Measurements from ENCODE around the gene WNT2. TPM values are rescaled to one million over a fixed set of nuclear protein-coding genes. Genes with fewer than 3 reads are reported as not detected.

WNT2 gene
- total RNA-seq = not detected

- H3K4me1 ChIP-seq = peaks cover 0 to 22% (median 0%) of the 10 kb centered on the region in 4 donors
- DNase-seq = no peak
- H3K36me3 ChIP-seq = no peaks in the 10 kb centered on the region
- no peaks in the 10 kb centered on the region for H3K9me3 ChIP-seq
- TF ChIP-seq POLR2A (IDR thresholded peaks at IDR 0.05) = no peak
- TF ChIP-seq, protein P1, sequence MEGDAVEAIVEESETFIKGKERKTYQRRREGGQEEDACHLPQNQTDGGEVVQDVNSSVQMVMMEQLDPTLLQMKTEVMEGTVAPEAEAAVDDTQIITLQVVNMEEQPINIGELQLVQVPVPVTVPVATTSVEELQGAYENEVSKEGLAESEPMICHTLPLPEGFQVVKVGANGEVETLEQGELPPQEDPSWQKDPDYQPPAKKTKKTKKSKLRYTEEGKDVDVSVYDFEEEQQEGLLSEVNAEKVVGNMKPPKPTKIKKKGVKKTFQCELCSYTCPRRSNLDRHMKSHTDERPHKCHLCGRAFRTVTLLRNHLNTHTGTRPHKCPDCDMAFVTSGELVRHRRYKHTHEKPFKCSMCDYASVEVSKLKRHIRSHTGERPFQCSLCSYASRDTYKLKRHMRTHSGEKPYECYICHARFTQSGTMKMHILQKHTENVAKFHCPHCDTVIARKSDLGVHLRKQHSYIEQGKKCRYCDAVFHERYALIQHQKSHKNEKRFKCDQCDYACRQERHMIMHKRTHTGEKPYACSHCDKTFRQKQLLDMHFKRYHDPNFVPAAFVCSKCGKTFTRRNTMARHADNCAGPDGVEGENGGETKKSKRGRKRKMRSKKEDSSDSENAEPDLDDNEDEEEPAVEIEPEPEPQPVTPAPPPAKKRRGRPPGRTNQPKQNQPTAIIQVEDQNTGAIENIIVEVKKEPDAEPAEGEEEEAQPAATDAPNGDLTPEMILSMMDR (IDR thresholded peaks at IDR 0.05) = no peak
- no peak within 1 kb of the TSS for H3K27ac ChIP-seq
- H3K27me3 ChIP-seq = peaks cover 0 to 13% of the 10 kb centered on the region in 2 donors
- H3K4me3 ChIP-seq = peak within 1 kb of the TSS in 2 of 4 donors; percentile 33 to 44
Measured at GRCh38 chr7:117322741-117323304, at the start of gene WNT2. TSS of gene WNT2 (minus strand) at chr7:117323058. CDS start at chr7:117322989, 69 bp downstream.

DNA sequence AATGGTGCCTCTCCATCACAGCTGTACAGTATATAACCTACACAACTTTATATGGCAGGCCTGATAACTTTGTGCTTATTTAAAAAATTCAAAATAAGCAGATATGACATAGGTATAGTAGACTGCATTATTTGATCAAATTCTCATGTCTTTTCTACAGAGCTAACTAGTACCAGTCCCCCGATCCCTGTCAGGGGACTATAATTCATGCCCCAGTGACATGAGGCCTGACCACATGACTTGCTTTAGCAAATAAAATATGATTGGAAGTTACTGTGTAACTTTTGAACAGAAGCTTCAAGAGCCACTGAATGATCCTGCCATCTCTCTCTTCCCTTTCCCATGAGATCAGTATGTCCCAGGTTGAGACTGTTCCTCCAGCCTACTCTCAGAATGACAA, 49.2 kb upstream of the WNT2 start:
- H3K4me1 ChIP-seq = no peaks in the 10 kb centered on the region
- H3K9me3 ChIP-seq = no peaks in the 10 kb centered on the region
- no peak for DNase-seq
- H3K4me3 ChIP-seq = no peak overlapping the region
- H3K27ac ChIP-seq = no peak overlapping the region
- H3K36me3 ChIP-seq = no peaks in the 10 kb centered on the region
- TF ChIP-seq, protein P1 (IDR thresholded peaks at IDR 0.05) = no peak
- no peak for TF ChIP-seq POLR2A (IDR thresholded peaks at IDR 0.05)
- no peaks in the 10 kb centered on the region for H3K27me3 ChIP-seq

DNA sequence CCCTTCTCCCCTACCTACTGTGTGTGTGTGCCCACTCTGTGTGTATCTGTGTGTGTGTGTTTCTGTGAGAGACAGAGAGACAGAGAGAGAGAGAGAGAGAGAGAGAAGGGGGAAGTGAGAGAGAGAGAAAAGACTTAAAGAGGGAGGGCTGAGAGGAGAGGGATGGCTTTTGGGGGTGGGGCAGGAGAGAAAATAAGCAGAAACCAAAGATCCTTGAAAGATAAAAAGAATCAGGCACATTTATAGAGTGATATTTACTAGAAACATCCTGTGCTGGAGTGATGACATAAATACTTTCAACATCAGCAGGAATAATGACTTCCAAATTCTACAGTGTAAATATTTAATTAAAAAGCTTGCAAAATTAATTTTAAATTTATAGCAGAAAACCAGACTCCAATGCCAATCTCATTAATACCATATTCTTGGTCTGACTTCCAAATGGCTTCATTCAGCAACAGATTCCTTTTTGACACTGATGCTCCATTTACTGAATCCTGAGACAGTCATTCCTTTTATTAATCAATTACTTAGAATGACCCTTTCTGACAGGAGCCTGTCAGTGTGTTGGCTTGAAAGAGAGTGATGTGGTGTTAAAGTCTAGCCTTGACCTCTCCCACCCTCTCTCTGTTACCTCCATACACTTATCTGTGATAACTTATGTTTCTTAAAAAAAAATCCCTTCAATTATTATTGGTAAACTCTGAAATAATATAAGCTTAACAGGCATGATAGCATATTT, 41.7 kb upstream of the WNT2 start:
- Histone ChIP-seq H3K4me3 (no peak overlapping the region), H3K27ac (no peak overlapping the region), H3K36me3 (no peaks in the 10 kb centered on the region), H3K9me3 (no peaks in the 10 kb centered on the region), H3K4me1 (no peaks in the 10 kb centered on the region), H3K27me3 (no peaks in the 10 kb centered on the region)
- no peak for DNase-seq
- no peak for TF ChIP-seq POLR2A (IDR thresholded peaks at IDR 0.05)
- TF ChIP-seq, protein P1 (IDR thresholded peaks at IDR 0.05) = no peak

- DNase-seq = no peak
- no peaks in the 10 kb centered on the region for H3K9me3 ChIP-seq
- TF ChIP-seq, protein P1 (IDR thresholded peaks at IDR 0.05) = no peak
- no peak for TF ChIP-seq POLR2A (IDR thresholded peaks at IDR 0.05)
- H3K4me1 ChIP-seq = no peaks in the 10 kb centered on the region
- H3K27me3 ChIP-seq = no peaks in the 10 kb centered on the region
- H3K27ac ChIP-seq = no peak overlapping the region
- H3K4me3 ChIP-seq = no peak overlapping the region
- H3K36me3 ChIP-seq = no peaks in the 10 kb centered on the region
Measured at GRCh38 chr7:117362294-117362888, 39.5 kb upstream of the WNT2 start.

GRCh38 chr7:117350027-117350426, 27.2 kb upstream of the WNT2 start:
- no peak overlapping the region for H3K27ac ChIP-seq
- H3K4me3 ChIP-seq = no peak overlapping the region
- H3K36me3 ChIP-seq = no peaks in the 10 kb centered on the region
- no peaks in the 10 kb centered on the region for H3K9me3 ChIP-seq
- no peak for DNase-seq
- TF ChIP-seq, protein P1 (IDR thresholded peaks at IDR 0.05) = no peak
- TF ChIP-seq POLR2A (IDR thresholded peaks at IDR 0.05) = no peak
- H3K4me1 ChIP-seq = no peaks in the 10 kb centered on the region
- no peaks in the 10 kb centered on the region for H3K27me3 ChIP-seq
